ENCODE results near the gene RAB20. TPM values are rescaled to one million over a fixed set of nuclear protein-coding genes. Genes with fewer than 3 reads are reported as not detected.
"Not testable (repeated sequence)": the region's sequence is repeated elsewhere in the genome, so short reads cannot be mapped to it uniquely, and the experiment has no call there.

RAB20 gene
- polyA plus RNA-seq, 2 donors, result 1.0 to 2.3 TPM

- no peaks in the 10 kb centered on the region for H3K4me1 ChIP-seq (ENCODE audit: control insufficient read depth in 2 of 2, insufficient read depth in 2 of 2, low read length in 1 of 2)
- no peak overlapping the region for H3K4me3 ChIP-seq (ENCODE audit: low read depth in 1 of 2, low read length in 2 of 2)
- H3K27ac ChIP-seq (ENCODE audit: low read depth in 2 of 2, low read length in 1 of 2), result no peak overlapping the region
- 95 to 96% methylated on average over 11 of the region's 11 CpGs for WGBS, 2 donors
- H3K9me3 ChIP-seq (ENCODE audit: control insufficient read depth in 2 of 2, insufficient read depth in 1 of 2, low read depth in 1 of 2, low read length in 1 of 2), result no peaks in the 10 kb centered on the region
- H3K27me3 ChIP-seq (ENCODE audit: control insufficient read depth in 1 of 2, insufficient read depth in 2 of 2, low read length in 2 of 2), result no peaks in the 10 kb centered on the region
- H3K36me3 ChIP-seq (ENCODE audit: control insufficient read depth in 2 of 2, insufficient read depth in 2 of 2, low read length in 1 of 2), result no peaks in the 10 kb centered on the region
These were observed 26.0 kb downstream of the RAB20 start for GRCh38 chr13:110535526-110535925.

GRCh38 chr13:110533771-110534670 is 27.5 kb downstream of the RAB20 start:
- Histone ChIP-seq H3K27me3 (ENCODE audit: control insufficient read depth in 1 of 2, insufficient read depth in 2 of 2, low read length in 2 of 2) (no peaks in the 10 kb centered on the region), H3K36me3 (ENCODE audit: control insufficient read depth in 2 of 2, insufficient read depth in 2 of 2, low read length in 1 of 2) (no peaks in the 10 kb centered on the region), H3K9me3 (ENCODE audit: control insufficient read depth in 2 of 2, insufficient read depth in 1 of 2, low read depth in 1 of 2, low read length in 1 of 2) (no peaks in the 10 kb centered on the region), H3K4me1 (ENCODE audit: control insufficient read depth in 2 of 2, insufficient read depth in 2 of 2, low read length in 1 of 2) (no peaks in the 10 kb centered on the region), H3K4me3 (ENCODE audit: low read depth in 1 of 2, low read length in 2 of 2) (no peak overlapping the region), H3K27ac (ENCODE audit: low read depth in 2 of 2, low read length in 1 of 2) (no peak overlapping the region)
- WGBS, 2 donors, result 83 to 88% methylated on average over 16 of the region's 16 CpGs

- H3K36me3 ChIP-seq (ENCODE audit: control insufficient read depth in 2 of 2, insufficient read depth in 2 of 2, low read length in 1 of 2); H3K27me3 ChIP-seq (ENCODE audit: control insufficient read depth in 1 of 2, insufficient read depth in 2 of 2, low read length in 2 of 2); H3K4me1 ChIP-seq (ENCODE audit: control insufficient read depth in 2 of 2, insufficient read depth in 2 of 2, low read length in 1 of 2); H3K27ac ChIP-seq (ENCODE audit: low read depth in 2 of 2, low read length in 1 of 2); H3K9me3 ChIP-seq (ENCODE audit: control insufficient read depth in 2 of 2, insufficient read depth in 1 of 2, low read depth in 1 of 2, low read length in 1 of 2); H3K4me3 ChIP-seq (ENCODE audit: low read depth in 1 of 2, low read length in 2 of 2): not testable (repeated sequence)
- whole genome bisulfite sequencing, 2 donors, result 66 to 76% methylated on average over 2 of the region's 2 CpGs
These were observed 29.3 kb downstream of the RAB20 start for GRCh38 chr13:110532258-110532657.

- Histone ChIP-seq H3K4me3 (ENCODE audit: low read depth in 1 of 2, low read length in 2 of 2) (no peak overlapping the region), H3K27me3 (ENCODE audit: control insufficient read depth in 1 of 2, insufficient read depth in 2 of 2, low read length in 2 of 2) (no peaks in the 10 kb centered on the region), H3K9me3 (ENCODE audit: control insufficient read depth in 2 of 2, insufficient read depth in 1 of 2, low read depth in 1 of 2, low read length in 1 of 2) (no peaks in the 10 kb centered on the region), H3K4me1 (ENCODE audit: control insufficient read depth in 2 of 2, insufficient read depth in 2 of 2, low read length in 1 of 2) (peaks cover 2 to 5% of the 10 kb centered on the region in 2 donors), H3K36me3 (ENCODE audit: control insufficient read depth in 2 of 2, insufficient read depth in 2 of 2, low read length in 1 of 2) (no peaks in the 10 kb centered on the region), H3K27ac (ENCODE audit: low read depth in 2 of 2, low read length in 1 of 2) (no peak overlapping the region)
- 87 to 88% methylated on average over 9 of the region's 9 CpGs for WGBS, 2 donors
These were observed 29.8 kb downstream of the RAB20 start for GRCh38 chr13:110531671-110532083.

- Histone ChIP-seq H3K9me3 (ENCODE audit: control insufficient read depth in 2 of 2, insufficient read depth in 1 of 2, low read depth in 1 of 2, low read length in 1 of 2) (no peaks in the 10 kb centered on the region), H3K4me1 (ENCODE audit: control insufficient read depth in 2 of 2, insufficient read depth in 2 of 2, low read length in 1 of 2) (peaks cover 2 to 5% of the 10 kb centered on the region in 2 donors), H3K27me3 (ENCODE audit: control insufficient read depth in 1 of 2, insufficient read depth in 2 of 2, low read length in 2 of 2) (no peaks in the 10 kb centered on the region), H3K4me3 (ENCODE audit: low read depth in 1 of 2, low read length in 2 of 2) (no peak overlapping the region), H3K27ac (ENCODE audit: low read depth in 2 of 2, low read length in 1 of 2) (no peak overlapping the region), H3K36me3 (ENCODE audit: control insufficient read depth in 2 of 2, insufficient read depth in 2 of 2, low read length in 1 of 2) (no peaks in the 10 kb centered on the region)
- 95 to 97% methylated on average over 7 of the region's 7 CpGs for WGBS, 2 donors
These were observed 30.4 kb downstream of the RAB20 start for GRCh38 chr13:110531100-110531499.

GRCh38 chr13:110529522-110530311 is 31.8 kb downstream of the RAB20 start:
- H3K9me3 ChIP-seq (ENCODE audit: control insufficient read depth in 2 of 2, insufficient read depth in 1 of 2, low read depth in 1 of 2, low read length in 1 of 2), result peaks cover 0 to 2% of the 10 kb centered on the region in 2 donors
- H3K4me3 ChIP-seq (ENCODE audit: low read depth in 1 of 2, low read length in 2 of 2), result no peak overlapping the region
- H3K27me3 ChIP-seq (ENCODE audit: control insufficient read depth in 1 of 2, insufficient read depth in 2 of 2, low read length in 2 of 2), result no peaks in the 10 kb centered on the region
- H3K36me3 ChIP-seq (ENCODE audit: control insufficient read depth in 2 of 2, insufficient read depth in 2 of 2, low read length in 1 of 2), result no peaks in the 10 kb centered on the region
- no peak overlapping the region for H3K27ac ChIP-seq (ENCODE audit: low read depth in 2 of 2, low read length in 1 of 2)
- WGBS, 2 donors, result 89 to 91% methylated on average over 19 of the region's 23 CpGs
- peaks cover 5 to 9% of the 10 kb centered on the region in 2 donors for H3K4me1 ChIP-seq (ENCODE audit: control insufficient read depth in 2 of 2, insufficient read depth in 2 of 2, low read length in 1 of 2)

GRCh38 chr13:110528911-110529310 is 32.6 kb downstream of the RAB20 start:
- 88 to 95% methylated on average over 6 of the region's 6 CpGs for WGBS, 2 donors
- H3K36me3 ChIP-seq (ENCODE audit: control insufficient read depth in 2 of 2, insufficient read depth in 2 of 2, low read length in 1 of 2), result no peaks in the 10 kb centered on the region
- peaks cover 8 to 14% of the 10 kb centered on the region in 2 donors for H3K4me1 ChIP-seq (ENCODE audit: control insufficient read depth in 2 of 2, insufficient read depth in 2 of 2, low read length in 1 of 2)
- no peaks in the 10 kb centered on the region for H3K27me3 ChIP-seq (ENCODE audit: control insufficient read depth in 1 of 2, insufficient read depth in 2 of 2, low read length in 2 of 2)
- no peak overlapping the region for H3K4me3 ChIP-seq (ENCODE audit: low read depth in 1 of 2, low read length in 2 of 2)
- H3K9me3 ChIP-seq (ENCODE audit: control insufficient read depth in 2 of 2, insufficient read depth in 1 of 2, low read depth in 1 of 2, low read length in 1 of 2), result peaks cover 0 to 2% of the 10 kb centered on the region in 2 donors
- no peak overlapping the region for H3K27ac ChIP-seq (ENCODE audit: low read depth in 2 of 2, low read length in 1 of 2)

GRCh38 chr13:110528371-110528770 is 33.2 kb downstream of the RAB20 start:
- Histone ChIP-seq H3K4me1 (ENCODE audit: control insufficient read depth in 2 of 2, insufficient read depth in 2 of 2, low read length in 1 of 2) (peaks cover 8 to 14% of the 10 kb centered on the region in 2 donors), H3K27ac (ENCODE audit: low read depth in 2 of 2, low read length in 1 of 2) (no peak overlapping the region), H3K27me3 (ENCODE audit: control insufficient read depth in 1 of 2, insufficient read depth in 2 of 2, low read length in 2 of 2) (no peaks in the 10 kb centered on the region), H3K36me3 (ENCODE audit: control insufficient read depth in 2 of 2, insufficient read depth in 2 of 2, low read length in 1 of 2) (no peaks in the 10 kb centered on the region), H3K4me3 (ENCODE audit: low read depth in 1 of 2, low read length in 2 of 2) (no peak overlapping the region), H3K9me3 (ENCODE audit: control insufficient read depth in 2 of 2, insufficient read depth in 1 of 2, low read depth in 1 of 2, low read length in 1 of 2) (peaks cover 0 to 2% of the 10 kb centered on the region in 2 donors)
- 73 to 75% methylated on average over 5 of the region's 5 CpGs for WGBS, 2 donors

- Histone ChIP-seq H3K4me3 (ENCODE audit: low read depth in 1 of 2, low read length in 2 of 2) (no peak overlapping the region), H3K27me3 (ENCODE audit: control insufficient read depth in 1 of 2, insufficient read depth in 2 of 2, low read length in 2 of 2) (no peaks in the 10 kb centered on the region), H3K27ac (ENCODE audit: low read depth in 2 of 2, low read length in 1 of 2) (no peak overlapping the region), H3K9me3 (ENCODE audit: control insufficient read depth in 2 of 2, insufficient read depth in 1 of 2, low read depth in 1 of 2, low read length in 1 of 2) (peaks cover 0 to 2% of the 10 kb centered on the region in 2 donors), H3K36me3 (ENCODE audit: control insufficient read depth in 2 of 2, insufficient read depth in 2 of 2, low read length in 1 of 2) (no peaks in the 10 kb centered on the region), H3K4me1 (ENCODE audit: control insufficient read depth in 2 of 2, insufficient read depth in 2 of 2, low read length in 1 of 2) (peaks cover 8 to 14% of the 10 kb centered on the region in 2 donors)
- WGBS, 2 donors, result 55 to 70% methylated on average over 25 of the region's 25 CpGs
These were observed 35.9 kb downstream of the RAB20 start for GRCh38 chr13:110525328-110526319.
